Peyer's patch (tissue), 4 donors: ENCODE results near the gene NELFCD. TPM values are rescaled to one million over a fixed set of nuclear protein-coding genes. Genes with fewer than 3 reads are reported as not detected.

Experiments
- DNase-seq, 3 donors: peaks; one replicate each; pipeline ENCODE4 v3.0.0-alpha.2; 2017 to 2019
- H3K27ac ChIP-seq, 4 donors: fragments of 200-600 bp; sonication (generic); one replicate each; pipeline ENCODE4 v1.5.1; 2016 to 2019
- H3K27me3 ChIP-seq, 2 donors: fragments of 200-600 bp; sonication (generic); one replicate each; pipeline ENCODE4 v1.5.1; 2019
- H3K36me3 ChIP-seq, 3 donors: fragments of 200-600 bp; sonication (generic); one replicate each; pipeline ENCODE4 v1.5.1; 2016 to 2019
- H3K4me1 ChIP-seq, 4 donors: fragments of 200-600 bp; sonication (generic); one replicate each; pipeline ENCODE4 v1.5.1; 2016 to 2019
- H3K4me3 ChIP-seq, 4 donors: fragments of 200-600 bp; sonication (generic); 1 replicate in 3 of 4; 2 replicates in 1 of 4; pipeline ENCODE4 v1.5.1; 2016 to 2019; ENCODE audit warnings: mild to moderate bottlenecking in 1 of 4
- H3K9me3 ChIP-seq, 4 donors: fragments of 200-600 bp; sonication (generic); one replicate each; pipeline ENCODE4 v1.5.1; 2016 to 2019; ENCODE audit warnings: mild to moderate bottlenecking in 1 of 4
- CTCF ChIP-seq, 6 experiments: fragments of 450-650 bp in 4 of 6; fragments of 200-600 bp in 2 of 6; sonication (generic) in 1 of 6; IDR thresholded peaks; one replicate each; pipeline ENCODE4 v1.5.1; 2017 to 2019; ENCODE audit warnings: antibody characterized with exemption in 6 of 6, mild to moderate bottlenecking in 3 of 6, moderate library complexity in 1 of 6
- POLR2A ChIP-seq, 2 donors: fragments of 450-650 bp; IDR thresholded peaks; one replicate each; pipeline ENCODE4 v1.5.1; 2017; ENCODE audit warnings: antibody characterized with exemption in 2 of 2, mild to moderate bottlenecking in 2 of 2, moderate library complexity in 2 of 2
- total RNA-seq, 4 donors: library from RNA; depleted of rRNA; stranded (reverse); fragments of >200 nt; gene quantifications; one replicate each; pipeline ENCODE4 v1.1.0, GENCODE V29; 2016

NELFCD gene
- total RNA-seq, 4 donors from 2014 or later: 39.6 to 98.2 (median 65.1) TPM

- no peaks in the 10 kb centered on the region for H3K4me1 ChIP-seq
- H3K4me3 ChIP-seq: no peak overlapping the region
- peaks cover 0 to 95% (median 0%) of the 10 kb centered on the region in 3 donors for H3K36me3 ChIP-seq
- H3K9me3 ChIP-seq: no peaks in the 10 kb centered on the region
- TF ChIP-seq POLR2A (IDR thresholded peaks at IDR 0.05) (no peak), CTCF (IDR thresholded peaks at IDR 0.05) (no peak)
- peak overlapping the region in 1 of 4 donors; percentile 32 for H3K27ac ChIP-seq
- no peaks in the 10 kb centered on the region for H3K27me3 ChIP-seq
- peak in 1 of 3 donors; percentile 30 for DNase-seq
Measured at GRCh38 chr20:58994390-58995159, 13.5 kb downstream of the NELFCD start.

- TF ChIP-seq CTCF (IDR thresholded peaks at IDR 0.05): no peak
- no peak for TF ChIP-seq POLR2A (IDR thresholded peaks at IDR 0.05)
- Histone ChIP-seq H3K4me1 (no peaks in the 10 kb centered on the region), H3K9me3 (no peaks in the 10 kb centered on the region), H3K27ac (peak overlapping the region in 1 of 4 donors; percentile 32), H3K36me3 (peaks cover 0 to 95% (median 0%) of the 10 kb centered on the region in 3 donors), H3K27me3 (no peaks in the 10 kb centered on the region), H3K4me3 (no peak overlapping the region)
- no peak for DNase-seq
Measured at GRCh38 chr20:58995461-58996225, 14.6 kb downstream of the NELFCD start.

DNA sequence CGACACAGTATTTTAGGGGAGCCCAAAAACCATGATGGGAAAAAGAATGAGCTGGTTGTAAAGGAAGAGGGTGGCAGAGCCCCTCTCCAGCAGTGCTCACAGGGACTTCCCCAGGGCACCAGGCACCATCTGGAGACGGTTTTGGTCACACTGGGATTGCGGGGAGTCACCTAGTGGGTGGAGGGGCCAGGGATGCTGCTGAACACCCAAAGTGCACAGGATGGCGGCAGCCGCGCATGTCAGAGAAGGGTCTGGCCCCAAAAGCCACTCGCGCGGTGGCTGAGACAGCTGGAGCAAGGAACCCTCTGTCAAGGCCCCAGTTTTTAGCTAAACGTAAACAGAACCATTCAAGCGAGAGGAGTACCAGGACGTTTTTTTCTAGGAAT is 15.2 kb downstream of the NELFCD start:
- no peaks in the 10 kb centered on the region for H3K27me3 ChIP-seq
- no peak overlapping the region for H3K27ac ChIP-seq
- no peak overlapping the region for H3K4me3 ChIP-seq
- H3K9me3 ChIP-seq: no peaks in the 10 kb centered on the region
- DNase-seq: no peak
- no peaks in the 10 kb centered on the region for H3K4me1 ChIP-seq
- H3K36me3 ChIP-seq: peaks cover 0 to 95% (median 0%) of the 10 kb centered on the region in 3 donors
- TF ChIP-seq CTCF (IDR thresholded peaks at IDR 0.05) (no peak), POLR2A (IDR thresholded peaks at IDR 0.05) (no peak)

DNA sequence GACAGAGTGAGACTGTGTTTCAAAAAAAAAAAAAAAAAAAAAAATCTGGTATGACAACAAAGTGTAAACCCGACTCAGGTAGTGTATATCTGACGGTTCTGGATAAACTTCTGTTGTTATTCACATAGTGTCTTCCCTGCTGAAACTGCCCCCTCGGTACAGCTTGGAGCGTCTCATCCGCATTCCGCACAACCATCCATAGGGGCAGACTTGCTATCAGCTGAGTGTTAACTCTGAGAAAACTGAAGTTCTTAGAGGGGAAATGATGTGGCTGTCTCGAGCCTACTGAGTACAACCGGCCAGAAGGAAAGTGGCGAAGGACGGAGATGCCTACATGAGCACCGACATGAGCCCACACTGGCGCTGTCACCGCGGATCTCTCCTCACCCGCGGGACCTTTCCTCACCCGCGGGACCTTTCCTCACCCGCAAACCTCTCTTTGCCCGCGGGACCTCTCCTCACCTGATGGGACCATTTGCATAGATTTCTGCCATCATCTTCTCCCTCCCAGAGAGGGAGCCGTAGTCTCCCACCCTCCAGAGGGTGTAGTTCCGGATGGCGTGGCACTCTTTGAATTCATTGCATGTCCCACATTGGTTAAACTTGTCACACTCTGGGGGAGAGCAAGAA is 16.2 kb downstream of the NELFCD start:
- Histone ChIP-seq H3K27me3 (no peaks in the 10 kb centered on the region), H3K4me3 (no peak overlapping the region), H3K4me1 (no peaks in the 10 kb centered on the region), H3K9me3 (no peaks in the 10 kb centered on the region), H3K36me3 (peaks cover 0 to 98% (median 0%) of the 10 kb centered on the region in 3 donors), H3K27ac (no peak overlapping the region)
- no peak for DNase-seq
- TF ChIP-seq CTCF (IDR thresholded peaks at IDR 0.05): no peak
- TF ChIP-seq POLR2A (IDR thresholded peaks at IDR 0.05): no peak

GRCh38 chr20:58998656-58999055 is 17.6 kb downstream of the NELFCD start:
- H3K36me3 ChIP-seq: peaks cover 0 to 98% (median 0%) of the 10 kb centered on the region in 3 donors
- TF ChIP-seq POLR2A (IDR thresholded peaks at IDR 0.05) (no peak), CTCF (IDR thresholded peaks at IDR 0.05) (no peak)
- peak in 1 of 3 donors; percentile 42 for DNase-seq

More at GRCh38 chr20:58998656-58999055, 17.6 kb downstream of the NELFCD start:
- H3K4me1 ChIP-seq: peaks cover 0 to 13% (median 12%) of the 10 kb centered on the region in 4 donors
- no peak overlapping the region for H3K4me3 ChIP-seq
- no peaks in the 10 kb centered on the region for H3K27me3 ChIP-seq
- H3K9me3 ChIP-seq: no peaks in the 10 kb centered on the region
- H3K27ac ChIP-seq: no peak overlapping the region
